ENCODE results near the gene LRRTM2. TPM values are rescaled to one million over a fixed set of nuclear protein-coding genes. Genes with fewer than 3 reads are reported as not detected.

The LRRTM2 gene
- not detected in 5 replicates for total RNA-seq (2022; extraction: Qiagen RNA extraction)

GRCh38 chr5:138874771-138875551 lies at the start of gene LRRTM2:
TSS of gene LRRTM2 (minus strand) at chr5:138875335. CDS start at chr5:138874911, 424 bp downstream.

Other genes with a start within 250 kb of the LRRTM2 start
- 185 to 205 TPM (median 189 TPM) in 5 replicates for gene CTNNA1, start 121.9 kb downstream of the LRRTM2 start, total RNA-seq (2022; extraction: Qiagen RNA extraction)

All from A549 treated with dexamethasone at 1 μM for 4 hours (cell line).